Esophagus muscularis mucosa (tissue), 4 donors: Measurements from ENCODE around the gene LYPD1. TPM values are rescaled to one million over a fixed set of nuclear protein-coding genes. Genes with fewer than 3 reads are reported as not detected.

Experiments
- DNase-seq: peaks from one replicate; pipeline ENCODE4 v3.0.0-alpha.2; 2017; ENCODE audit errors: extremely low spot score
- H3K27ac ChIP-seq, 4 donors: fragments of 200-600 bp; sonication (generic); replicated peaks in 1 of 4; 1 replicate in 3 of 4; 2 replicates in 1 of 4; pipeline ENCODE4 v1.5.1; 2016 to 2019; ENCODE audit warnings: mild to moderate bottlenecking in 1 of 4
- H3K27me3 ChIP-seq, 4 donors: fragments of 200-600 bp; sonication (generic); one replicate each; pipeline versions ENCODE4 v1.5.1 to v1.6.0; 2016 to 2019
- H3K36me3 ChIP-seq, 4 donors: fragments of 200-600 bp; sonication (generic); one replicate each; pipeline ENCODE4 v1.5.1; 2016 to 2019
- H3K4me1 ChIP-seq, 4 donors: fragments of 200-600 bp; sonication (generic); one replicate each; pipeline ENCODE4 v1.5.1; 2016 to 2019
- H3K4me3 ChIP-seq, 4 donors: fragments of 200-600 bp; sonication (generic); 1 replicate in 2 of 4; 2 replicates in 2 of 4; pipeline ENCODE4 v1.5.1; 2016 to 2019; ENCODE audit warnings: mild to moderate bottlenecking in 4 of 4, moderate library complexity in 1 of 4
- H3K9me3 ChIP-seq, 4 donors: fragments of 200-600 bp; sonication (generic); 1 replicate in 3 of 4; 2 replicates in 1 of 4; pipeline ENCODE4 v1.5.1; 2016 to 2019
- EP300 ChIP-seq: sonication (generic); formaldehyde crosslinking; IDR thresholded peaks from one replicate; pipeline ENCODE4 v1.6.1; 2017; ENCODE audit warnings: antibody characterized with exemption
- POLR2A ChIP-seq: fragments of 450-650 bp; IDR thresholded peaks from one replicate; pipeline ENCODE4 v1.6.1; 2017; ENCODE audit warnings: antibody characterized with exemption, moderate library complexity, mild to moderate bottlenecking, low read depth
- POLR2AphosphoS5 ChIP-seq, 2 donors: sonication (generic); formaldehyde crosslinking; IDR thresholded peaks; one replicate each; pipeline ENCODE4 v1.6.1; 2017; ENCODE audit warnings: antibody characterized with exemption in 2 of 2
- WGBS: methylation state at CpG from one replicate; pipeline ENCODE4 v1.1.5; 2018; 5-methylcytosine and 5-hydroxymethylcytosine counted together
- intact Hi-C: fragments of 100-400 bp; cut with DNase I; formaldehyde crosslinking; loops from one replicate; pipeline ENCODE4 v1.15.1; 2023
- total RNA-seq, 4 donors: library from RNA; depleted of rRNA; stranded (reverse); fragments of >200 nt; gene quantifications; one replicate each; pipeline versions ENCODE4 v1.1.0 to v1.2.1, GENCODE V29; 2016
- TF ChIP-seq, protein P1 (sequence below), 3 experiments: fragments of 200-600 bp in 2 of 3; fragments of 450-650 bp in 1 of 3; sonication (generic) in 2 of 3; IDR thresholded peaks; one replicate each; pipeline ENCODE4 v1.5.1; 2017 to 2019; ENCODE audit warnings: antibody characterized with exemption in 3 of 3, mild to moderate bottlenecking in 2 of 3, moderate library complexity in 1 of 3

Gene LYPD1
- total RNA-seq, 4 donors from 2014 or later = 0.66 to 5.4 (median 0.71) TPM; not detected in 1

DNA sequence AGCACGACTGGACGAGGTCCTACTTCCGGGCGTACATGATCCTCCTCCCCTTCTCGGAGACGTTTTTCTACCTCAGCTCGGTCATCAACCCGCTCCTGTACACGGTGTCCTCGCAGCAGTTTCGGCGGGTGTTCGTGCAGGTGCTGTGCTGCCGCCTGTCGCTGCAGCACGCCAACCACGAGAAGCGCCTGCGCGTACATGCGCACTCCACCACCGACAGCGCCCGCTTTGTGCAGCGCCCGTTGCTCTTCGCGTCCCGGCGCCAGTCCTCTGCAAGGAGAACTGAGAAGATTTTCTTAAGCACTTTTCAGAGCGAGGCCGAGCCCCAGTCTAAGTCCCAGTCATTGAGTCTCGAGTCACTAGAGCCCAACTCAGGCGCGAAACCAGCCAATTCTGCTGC, 24.8 kb downstream of the LYPD1 start:
- TF ChIP-seq POLR2A (no peak), POLR2AphosphoS5 (IDR thresholded peaks at IDR 0.05) (no peak), EP300 (no peak)
- TF ChIP-seq, protein P1, sequence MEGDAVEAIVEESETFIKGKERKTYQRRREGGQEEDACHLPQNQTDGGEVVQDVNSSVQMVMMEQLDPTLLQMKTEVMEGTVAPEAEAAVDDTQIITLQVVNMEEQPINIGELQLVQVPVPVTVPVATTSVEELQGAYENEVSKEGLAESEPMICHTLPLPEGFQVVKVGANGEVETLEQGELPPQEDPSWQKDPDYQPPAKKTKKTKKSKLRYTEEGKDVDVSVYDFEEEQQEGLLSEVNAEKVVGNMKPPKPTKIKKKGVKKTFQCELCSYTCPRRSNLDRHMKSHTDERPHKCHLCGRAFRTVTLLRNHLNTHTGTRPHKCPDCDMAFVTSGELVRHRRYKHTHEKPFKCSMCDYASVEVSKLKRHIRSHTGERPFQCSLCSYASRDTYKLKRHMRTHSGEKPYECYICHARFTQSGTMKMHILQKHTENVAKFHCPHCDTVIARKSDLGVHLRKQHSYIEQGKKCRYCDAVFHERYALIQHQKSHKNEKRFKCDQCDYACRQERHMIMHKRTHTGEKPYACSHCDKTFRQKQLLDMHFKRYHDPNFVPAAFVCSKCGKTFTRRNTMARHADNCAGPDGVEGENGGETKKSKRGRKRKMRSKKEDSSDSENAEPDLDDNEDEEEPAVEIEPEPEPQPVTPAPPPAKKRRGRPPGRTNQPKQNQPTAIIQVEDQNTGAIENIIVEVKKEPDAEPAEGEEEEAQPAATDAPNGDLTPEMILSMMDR (IDR thresholded peaks at IDR 0.05) = no peak
- H3K27me3 ChIP-seq = peaks cover 0 to 17% (median 0%) of the 10 kb centered on the region in 4 donors
- 80% methylated on average over 35 of the region's 35 CpGs for WGBS
- no peaks in the 10 kb centered on the region for H3K4me1 ChIP-seq
- DNase-seq = no peak
- no peaks in the 10 kb centered on the region for H3K36me3 ChIP-seq
- intact Hi-C loops = no loop called here
- H3K27ac ChIP-seq = no peak overlapping the region
- no peaks in the 10 kb centered on the region for H3K9me3 ChIP-seq
- H3K4me3 ChIP-seq = peak overlapping the region in 1 of 4 donors; percentile 15

DNA sequence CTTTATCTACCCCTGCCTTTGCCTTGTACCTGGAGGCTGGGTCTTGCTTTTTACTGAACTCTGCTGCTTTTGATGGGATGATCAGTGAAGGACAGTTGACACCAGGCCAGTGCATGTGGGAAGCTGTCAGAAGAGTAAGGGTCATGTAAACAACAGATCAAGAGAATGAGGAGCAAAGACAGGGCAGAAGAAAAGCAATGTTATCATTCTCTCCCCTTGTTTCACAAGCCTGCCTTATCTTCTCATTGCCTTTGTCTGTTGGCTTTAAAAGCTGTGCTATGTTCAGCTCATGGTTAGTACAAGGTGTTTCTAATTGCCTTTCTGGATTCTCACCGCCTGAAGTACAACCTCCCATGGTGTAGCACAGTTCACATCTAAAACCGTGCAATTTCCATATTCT, 27.6 kb downstream of the LYPD1 start:
- Histone ChIP-seq H3K27ac (no peak overlapping the region), H3K4me3 (no peak overlapping the region), H3K9me3 (no peaks in the 10 kb centered on the region), H3K27me3 (peaks cover 0 to 17% (median 0%) of the 10 kb centered on the region in 4 donors), H3K4me1 (no peaks in the 10 kb centered on the region), H3K36me3 (no peaks in the 10 kb centered on the region)
- intact Hi-C loops = no loop called here
- WGBS = 84% methylated on average over 2 of the region's 2 CpGs
- TF ChIP-seq POLR2A (no peak), EP300 (no peak), POLR2AphosphoS5 (IDR thresholded peaks at IDR 0.05) (no peak)
- TF ChIP-seq, protein P1 (IDR thresholded peaks at IDR 0.05) = no peak
- no peak for DNase-seq

DNA sequence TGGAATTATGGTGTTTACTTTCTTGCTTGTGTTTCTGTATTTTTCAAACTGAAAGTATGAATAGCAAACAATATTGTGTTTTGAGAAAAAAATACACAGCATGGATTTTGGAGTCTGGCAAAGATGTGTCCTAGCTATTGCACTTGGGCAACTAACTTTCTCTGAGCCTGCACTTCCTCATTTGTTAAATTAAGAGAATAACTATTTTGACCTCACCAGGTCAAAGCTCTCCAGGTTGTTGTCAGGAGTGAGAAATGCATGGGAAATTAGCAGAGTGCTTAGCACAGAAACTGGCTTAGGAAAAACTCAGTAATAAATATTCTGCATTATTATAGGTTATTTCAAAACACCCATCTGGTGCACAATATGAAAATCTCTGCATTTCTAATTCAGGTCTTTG, 28.2 kb downstream of the LYPD1 start:
- no peaks in the 10 kb centered on the region for H3K36me3 ChIP-seq
- no peak overlapping the region for H3K4me3 ChIP-seq
- intact Hi-C loops = no loop called here
- no peak for TF ChIP-seq POLR2AphosphoS5 (IDR thresholded peaks at IDR 0.05)
- TF ChIP-seq, protein P1 (IDR thresholded peaks at IDR 0.05) = no peak
- TF ChIP-seq POLR2A = no peak
- no peak for TF ChIP-seq EP300
- DNase-seq = no peak
- peaks cover 0 to 2% (median under 1%) of the 10 kb centered on the region in 4 donors for H3K4me1 ChIP-seq
- no peaks in the 10 kb centered on the region for H3K9me3 ChIP-seq
- H3K27me3 ChIP-seq = peaks cover 0 to 13% (median 0%) of the 10 kb centered on the region in 4 donors
- no peak overlapping the region for H3K27ac ChIP-seq

DNA sequence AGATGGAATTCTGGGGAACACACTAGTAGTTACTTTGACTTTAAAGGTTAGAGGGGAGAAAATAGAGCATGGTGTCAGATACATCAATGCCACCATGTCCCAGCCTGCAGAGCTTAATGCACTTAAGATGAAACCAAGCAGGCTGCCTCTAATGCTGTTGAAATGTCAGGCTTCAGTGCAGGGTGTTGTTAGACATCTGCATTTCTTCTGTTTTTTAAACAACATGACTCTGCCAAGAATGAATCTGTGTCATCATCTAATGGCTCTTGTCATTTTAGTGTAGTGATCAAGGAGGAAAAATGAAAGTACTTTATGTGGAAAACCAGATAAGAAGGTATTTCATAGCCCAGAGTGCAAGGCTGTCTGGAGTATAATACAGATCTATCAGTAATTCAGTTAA, 29.9 kb downstream of the LYPD1 start:
- TF ChIP-seq POLR2AphosphoS5 (IDR thresholded peaks at IDR 0.05) (no peak), POLR2A (no peak), EP300 (no peak)
- TF ChIP-seq, protein P1 (IDR thresholded peaks at IDR 0.05) = no peak
- intact Hi-C loops = no loop called here
- Histone ChIP-seq H3K36me3 (no peaks in the 10 kb centered on the region), H3K9me3 (no peaks in the 10 kb centered on the region), H3K4me1 (peaks cover 0 to 13% (median 10%) of the 10 kb centered on the region in 4 donors), H3K4me3 (no peak overlapping the region), H3K27me3 (peaks cover 0 to under 1% (median 0%) of the 10 kb centered on the region in 4 donors), H3K27ac (no peak overlapping the region)
- DNase-seq = no peak
